T-helper 2 cell treated with Interferon-gamma antibody and Interleukin-4, amounts not matched to agents 5 μg/mL and 100 μg/mL, for 36 hours (primary cell): ENCODE data around the gene ANKLE1.
"Not testable (repeated sequence)": the region's sequence is repeated elsewhere in the genome, so short reads cannot be mapped to it uniquely, and the experiment has no call there.

ENCODE experiments used
- DNase-seq: peaks from one replicate; pipeline ENCODE4 v3.0.0; 2021; ENCODE audit warnings: low spot score
- H3K27ac Mint-ChIP-seq: one replicate; pipeline ENCODE4 v1.8.0; 2021; ENCODE audit warnings: mild to moderate bottlenecking, mixed read lengths
- H3K27me3 Mint-ChIP-seq: one replicate; pipeline ENCODE4 v1.8.0; 2021; ENCODE audit warnings: low read depth, mixed read lengths
- H3K36me3 Mint-ChIP-seq: one replicate; pipeline ENCODE4 v1.8.0; 2021; ENCODE audit warnings: low read depth, mixed read lengths
- H3K4me1 Mint-ChIP-seq: one replicate; pipeline ENCODE4 v1.8.0; 2021; ENCODE audit warnings: low read depth, mixed read lengths
- H3K4me3 Mint-ChIP-seq: one replicate; pipeline ENCODE4 v1.8.0; 2022; ENCODE audit warnings: mild to moderate bottlenecking, moderate library complexity, mixed read lengths
- H3K9me3 Mint-ChIP-seq: one replicate; pipeline ENCODE4 v1.8.0; 2021; ENCODE audit warnings: mixed read lengths

The ANKLE1 gene

DNA sequence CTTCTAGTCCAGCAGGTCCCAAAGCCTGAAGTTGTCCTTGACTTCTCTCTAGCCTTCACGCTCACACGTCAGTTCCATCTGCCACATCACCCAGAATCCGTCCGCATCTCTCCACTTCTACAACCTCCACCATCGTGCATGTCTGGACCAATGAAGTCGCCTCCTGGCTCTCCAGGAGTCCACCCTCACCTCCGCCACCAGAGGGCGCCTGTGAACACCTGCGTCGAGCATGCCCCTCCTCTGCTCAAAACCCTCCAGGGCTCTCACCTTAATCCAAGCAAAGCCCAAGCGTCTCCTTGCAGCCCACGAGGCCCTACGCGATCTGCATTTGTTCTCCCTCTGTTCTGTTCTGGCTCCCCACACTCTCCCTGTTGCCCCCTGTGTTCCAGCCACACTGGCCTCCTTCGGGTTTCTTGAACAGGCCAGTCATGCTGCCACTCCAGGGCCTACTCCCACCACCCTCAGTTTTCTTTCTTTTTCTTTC is 20.8 kb upstream of the ANKLE1 start:
- Mint-ChIP-seq H3K4me1 (peaks cover 11% of the 10 kb centered on the region), H3K4me3 (no peak overlapping the region), H3K27me3 (no peaks in the 10 kb centered on the region), H3K27ac (no peak overlapping the region), H3K9me3 (no peaks in the 10 kb centered on the region), H3K36me3 (no peaks in the 10 kb centered on the region)
- peak; percentile 82 for DNase-seq

DNA sequence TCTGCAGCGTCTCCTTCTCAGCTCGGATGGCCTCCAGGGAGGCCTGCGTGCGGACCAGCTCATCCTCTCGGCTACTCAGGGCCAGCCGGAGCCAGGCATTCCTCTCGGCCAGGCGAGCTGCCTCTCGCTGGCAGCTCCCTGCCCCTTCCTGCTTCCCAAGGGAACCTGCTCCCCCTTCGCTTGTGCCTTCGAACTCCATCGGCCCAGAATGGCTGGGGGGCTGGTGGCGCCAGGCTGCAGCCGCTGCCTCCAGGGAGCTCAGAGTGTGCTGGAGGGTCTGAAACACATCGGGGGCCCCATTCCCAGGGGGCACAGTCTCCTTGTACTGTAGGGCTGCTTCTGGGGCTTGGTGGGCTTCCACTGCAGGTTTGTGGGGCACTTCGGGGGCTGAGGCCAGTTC is 19.1 kb upstream of the ANKLE1 start:
- Mint-ChIP-seq H3K27ac (no peak overlapping the region), H3K4me1 (peaks cover 18% of the 10 kb centered on the region), H3K4me3 (no peak overlapping the region), H3K27me3 (peaks cover 2% of the 10 kb centered on the region), H3K9me3 (no peaks in the 10 kb centered on the region), H3K36me3 (no peaks in the 10 kb centered on the region)
- DNase-seq, result no peak

DNA sequence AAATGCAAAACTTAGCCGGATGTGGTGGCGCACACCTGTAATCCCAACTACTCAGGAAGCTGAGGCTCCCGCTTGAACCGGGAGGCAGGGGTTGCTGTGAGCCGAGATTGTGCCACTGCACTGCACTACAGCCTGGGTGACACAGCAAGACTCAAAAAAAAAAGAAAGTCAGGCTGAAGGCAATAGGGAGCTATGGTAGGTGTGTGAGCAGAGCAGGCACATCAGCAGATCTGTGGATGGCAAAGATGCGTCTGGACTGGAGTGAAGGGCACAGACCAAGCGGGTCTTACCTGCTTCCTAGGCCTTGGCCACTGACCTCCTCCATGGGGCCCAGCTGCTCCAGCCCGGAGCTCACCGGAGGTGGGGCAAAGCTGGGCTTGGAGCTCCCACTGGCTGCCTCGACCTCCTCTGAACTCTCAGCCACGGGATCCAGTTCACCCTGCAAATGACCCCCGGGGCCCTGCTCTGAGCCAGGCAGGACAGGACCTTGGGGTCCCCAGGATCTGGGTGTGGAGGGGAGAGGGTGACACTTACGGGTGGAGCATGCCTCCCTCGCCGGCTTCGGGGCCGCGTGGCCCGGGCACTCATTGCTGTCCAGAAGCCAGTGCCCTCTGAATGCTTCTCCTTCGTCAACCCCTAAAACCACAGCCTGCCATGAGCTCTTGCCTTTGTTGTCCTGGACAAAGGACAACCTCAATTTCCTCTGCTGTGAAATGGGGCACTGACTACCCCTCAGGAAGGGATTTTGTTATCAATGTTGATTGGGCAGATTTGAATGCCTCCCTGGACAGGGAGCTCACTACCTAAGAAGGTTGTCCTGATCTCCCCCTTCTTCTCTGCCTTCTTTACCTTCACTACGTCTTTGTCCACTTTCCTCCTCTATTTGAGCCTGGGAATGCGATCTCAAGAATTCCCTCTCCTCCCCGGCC is 17.7 kb upstream of the ANKLE1 start:
- peaks cover 2% of the 10 kb centered on the region for H3K36me3 Mint-ChIP-seq
- no peak overlapping the region for H3K4me3 Mint-ChIP-seq
- H3K27ac Mint-ChIP-seq, result peak overlapping the region; percentile 56
- H3K9me3 Mint-ChIP-seq, result no peaks in the 10 kb centered on the region
- no peak for DNase-seq
- peaks cover 18% of the 10 kb centered on the region for H3K4me1 Mint-ChIP-seq
- peaks cover 2% of the 10 kb centered on the region for H3K27me3 Mint-ChIP-seq

DNA sequence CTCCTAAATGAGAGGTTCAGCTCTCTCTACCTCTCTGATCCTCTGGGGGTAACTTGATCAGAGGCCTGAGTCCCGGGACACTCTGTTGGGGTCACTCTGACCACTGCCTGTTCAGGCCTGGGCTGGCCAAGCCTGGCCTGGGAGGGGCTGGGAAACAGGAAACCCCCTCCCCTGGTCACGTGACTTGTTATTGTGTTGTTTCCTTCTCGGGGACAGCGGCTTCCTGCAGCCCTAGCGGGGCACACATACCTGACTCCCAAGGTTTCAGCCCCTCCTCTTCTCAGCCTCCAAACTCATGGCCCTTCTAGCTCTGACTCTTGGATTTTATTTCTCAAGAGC is 17.1 kb upstream of the ANKLE1 start, which contains the start of gene USHBP1:
Gene USHBP1, minus strand, starts transcription at position 105 of the 339 bp plus-strand sequence. CDS start 446 bp downstream, outside the sequence.
- Mint-ChIP-seq H3K27ac (peak within 1 kb of the TSS; percentile 56), H3K9me3 (no peaks in the 10 kb centered on the region), H3K36me3 (peaks cover 2% of the 10 kb centered on the region), H3K27me3 (peaks cover 2% of the 10 kb centered on the region), H3K4me3 (no peak within 1 kb of the TSS), H3K4me1 (peaks cover 18% of the 10 kb centered on the region)
- DNase-seq, result no peak

DNA sequence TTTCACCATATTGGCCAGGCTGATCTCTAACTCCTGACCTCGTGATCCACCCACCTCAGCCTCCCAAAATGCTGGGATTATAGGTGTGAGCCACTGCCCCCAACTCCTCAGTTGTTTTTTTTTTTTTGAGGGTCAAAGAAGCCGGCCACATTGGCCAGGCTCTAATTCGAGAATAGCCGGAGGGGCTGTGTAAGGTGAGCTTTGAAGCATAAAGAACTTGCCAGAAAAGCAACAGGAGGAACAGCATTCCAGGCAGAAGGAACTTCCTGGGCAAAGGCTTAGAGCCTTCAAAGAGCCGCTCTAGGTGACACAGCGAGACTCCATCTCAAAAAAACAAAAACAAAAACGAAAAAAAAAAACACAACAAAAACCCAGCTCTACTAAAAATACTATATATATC is 15.7 kb upstream of the ANKLE1 start:
- no peak overlapping the region for H3K27ac Mint-ChIP-seq
- peaks cover 2% of the 10 kb centered on the region for H3K27me3 Mint-ChIP-seq
- no peaks in the 10 kb centered on the region for H3K9me3 Mint-ChIP-seq
- no peak for DNase-seq
- H3K4me3 Mint-ChIP-seq, result no peak overlapping the region
- peaks cover 3% of the 10 kb centered on the region for H3K36me3 Mint-ChIP-seq
- H3K4me1 Mint-ChIP-seq, result peaks cover 14% of the 10 kb centered on the region

DNA sequence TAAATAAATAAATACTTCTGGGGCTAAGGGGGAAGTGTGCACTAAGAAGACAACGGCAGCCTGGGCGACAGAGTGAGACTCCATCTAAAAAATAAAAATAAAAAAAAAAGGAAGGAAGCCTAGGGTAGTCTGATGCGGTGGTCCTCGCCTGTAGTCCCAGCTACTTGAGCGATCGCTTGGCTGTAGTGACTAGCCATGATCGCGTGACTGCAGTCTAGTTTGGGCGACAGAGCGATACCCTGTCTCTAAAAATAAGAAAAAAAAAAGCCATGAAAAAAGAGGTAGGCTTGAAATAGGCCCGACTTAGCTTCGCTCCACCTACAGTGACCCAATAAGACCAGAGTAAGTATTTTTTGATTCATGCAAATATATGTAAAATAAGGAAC is 15.1 kb upstream of the ANKLE1 start:
- peak overlapping the region; percentile 90 for H3K4me3 Mint-ChIP-seq
- H3K4me1 Mint-ChIP-seq, result peaks cover 14% of the 10 kb centered on the region
- H3K36me3 Mint-ChIP-seq, result peaks cover 8% of the 10 kb centered on the region
- DNase-seq, result no peak
- H3K27me3 Mint-ChIP-seq, result peaks cover 2% of the 10 kb centered on the region
- no peaks in the 10 kb centered on the region for H3K9me3 Mint-ChIP-seq
- peak overlapping the region; percentile 71 for H3K27ac Mint-ChIP-seq

DNA sequence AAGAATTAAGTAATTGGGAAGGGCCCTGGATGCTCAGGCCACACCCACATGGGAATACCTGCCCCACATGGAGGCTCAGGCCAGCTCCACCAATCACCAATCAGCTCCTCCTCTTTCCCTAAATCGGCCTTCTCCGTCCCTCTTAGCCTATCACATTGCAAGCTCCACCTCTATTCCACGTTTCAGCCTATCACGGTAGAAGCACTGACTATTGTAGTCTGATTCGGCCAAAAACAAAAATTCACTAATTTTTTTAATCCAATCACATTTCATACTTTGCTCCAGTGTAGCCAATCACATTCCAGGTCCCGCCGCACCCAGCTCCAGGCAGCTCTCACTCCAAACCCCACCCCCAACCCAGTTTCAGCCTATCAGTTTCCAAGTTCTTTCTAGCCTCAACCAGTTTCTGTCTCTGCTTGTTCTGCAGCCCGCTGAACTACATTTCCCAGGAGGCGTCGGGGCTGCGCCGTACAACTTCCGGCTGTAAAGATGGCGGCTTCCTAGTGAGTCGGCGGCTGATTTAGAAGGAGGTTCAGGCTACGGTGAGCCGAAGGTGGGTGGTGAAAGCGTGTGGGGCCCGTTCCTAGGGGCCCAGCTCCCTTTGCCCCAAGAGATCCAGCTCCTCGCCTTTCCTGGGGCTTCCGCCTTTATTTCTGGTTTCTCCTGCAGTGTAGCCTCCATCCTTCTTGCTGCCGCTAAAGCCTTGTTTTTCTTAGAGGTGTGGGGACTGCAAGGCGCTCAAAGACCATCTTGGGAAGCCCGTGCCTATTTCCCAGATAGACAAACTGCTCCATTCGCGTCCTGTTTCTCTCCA is 14.5 kb upstream of the ANKLE1 start, which contains the start of gene BABAM1:
Gene BABAM1, plus strand, starts transcription at position 469 of the 814 bp plus-strand sequence. CDS start 1,364 bp downstream, outside the sequence.
- Mint-ChIP-seq H3K27ac (peak within 1 kb of the TSS; percentile 71), H3K4me1 (peaks cover 14% of the 10 kb centered on the region), H3K9me3 (no peaks in the 10 kb centered on the region), H3K4me3 (peak within 1 kb of the TSS; percentile 90), H3K27me3 (peaks cover 2% of the 10 kb centered on the region), H3K36me3 (peaks cover 8% of the 10 kb centered on the region)
- DNase-seq, result peak; percentile 97

DNA sequence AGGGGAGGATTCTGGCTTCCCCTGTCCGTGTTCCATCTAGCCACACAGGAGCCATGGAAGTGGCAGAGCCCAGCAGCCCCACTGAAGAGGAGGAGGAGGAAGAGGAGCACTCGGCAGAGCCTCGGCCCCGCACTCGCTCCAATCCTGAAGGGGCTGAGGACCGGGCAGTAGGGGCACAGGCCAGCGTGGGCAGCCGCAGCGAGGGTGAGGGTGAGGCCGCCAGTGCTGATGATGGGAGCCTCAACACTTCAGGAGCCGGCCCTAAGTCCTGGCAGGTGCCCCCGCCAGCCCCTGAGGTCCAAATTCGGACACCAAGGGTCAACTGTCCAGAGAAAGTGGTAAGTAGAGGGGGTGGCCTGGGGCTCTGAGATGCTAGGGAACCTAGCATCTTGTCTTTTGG is 12.9 kb upstream of the ANKLE1 start:
- H3K4me3 Mint-ChIP-seq, result peak overlapping the region; percentile 90
- H3K9me3 Mint-ChIP-seq, result no peaks in the 10 kb centered on the region
- DNase-seq, result no peak
- peaks cover 14% of the 10 kb centered on the region for H3K4me1 Mint-ChIP-seq
- H3K27me3 Mint-ChIP-seq, result peaks cover 2% of the 10 kb centered on the region
- H3K27ac Mint-ChIP-seq, result no peak overlapping the region
- H3K36me3 Mint-ChIP-seq, result peaks cover 10% of the 10 kb centered on the region

DNA sequence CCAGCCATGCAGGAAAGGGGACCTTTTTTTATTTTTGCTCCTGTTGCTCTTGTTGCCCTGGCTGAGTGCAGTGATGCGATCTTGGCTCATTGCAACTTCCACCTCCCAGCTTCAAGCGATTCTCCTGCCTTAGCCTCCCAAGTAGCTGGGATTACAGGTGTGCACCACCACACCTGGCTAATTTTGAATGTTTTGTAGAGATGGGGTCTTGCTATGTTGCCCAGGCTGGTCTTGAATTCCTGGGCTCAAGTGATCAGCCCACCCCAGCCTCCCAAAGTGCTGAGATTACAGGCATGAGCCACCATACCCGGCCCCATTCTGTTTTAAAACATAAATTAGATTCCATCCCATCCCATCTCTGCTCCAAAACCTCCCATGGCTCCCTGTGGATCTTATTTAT is 6.8 kb upstream of the ANKLE1 start:
- not testable (repeated sequence) for DNase-seq, H3K27ac Mint-ChIP-seq, H3K4me3 Mint-ChIP-seq, H3K9me3 Mint-ChIP-seq, H3K4me1 Mint-ChIP-seq, H3K27me3 Mint-ChIP-seq
- H3K36me3 Mint-ChIP-seq, result peaks cover 33% of the 10 kb centered on the region

DNA sequence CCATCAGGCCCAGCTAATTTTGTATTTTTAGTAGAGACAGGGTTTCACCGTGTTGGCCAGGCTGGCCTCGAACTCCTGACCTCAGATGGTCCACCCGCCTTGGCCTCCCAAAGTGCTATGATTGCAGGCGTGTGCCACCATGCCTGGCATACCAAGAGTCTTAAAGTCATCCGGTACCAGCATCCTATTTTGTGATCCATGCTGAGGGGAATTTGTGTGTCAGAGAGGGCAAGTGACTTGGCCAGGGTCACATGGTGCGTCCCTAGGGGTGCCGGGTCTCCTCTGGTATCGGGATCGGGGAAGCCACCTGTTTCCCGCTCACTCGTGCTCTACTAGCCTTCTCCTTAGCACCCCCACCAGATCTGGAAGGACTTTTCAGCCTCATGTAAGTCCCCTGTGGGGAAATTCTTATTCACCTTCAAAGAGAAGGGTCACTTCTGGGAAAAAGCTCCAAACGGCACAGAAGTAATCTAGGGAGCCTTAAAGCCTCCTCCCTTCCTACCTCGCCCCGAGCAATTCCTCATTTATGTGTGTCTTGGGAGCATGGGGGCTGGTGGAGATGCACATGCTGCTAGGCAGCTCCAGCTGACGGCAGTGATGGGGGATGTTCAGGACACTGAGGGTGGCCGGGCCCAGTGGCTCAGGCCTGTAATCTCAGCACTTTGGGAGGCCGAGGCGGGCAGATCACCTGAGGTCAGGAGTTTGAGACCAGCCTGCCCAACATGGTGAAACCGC is 6.1 kb upstream of the ANKLE1 start:
- Mint-ChIP-seq H3K9me3 (no peaks in the 10 kb centered on the region), H3K36me3 (peaks cover 33% of the 10 kb centered on the region), H3K4me3 (no peak overlapping the region), H3K27me3 (no peaks in the 10 kb centered on the region), H3K4me1 (no peaks in the 10 kb centered on the region), H3K27ac (no peak overlapping the region)
- DNase-seq, result no peak

DNA sequence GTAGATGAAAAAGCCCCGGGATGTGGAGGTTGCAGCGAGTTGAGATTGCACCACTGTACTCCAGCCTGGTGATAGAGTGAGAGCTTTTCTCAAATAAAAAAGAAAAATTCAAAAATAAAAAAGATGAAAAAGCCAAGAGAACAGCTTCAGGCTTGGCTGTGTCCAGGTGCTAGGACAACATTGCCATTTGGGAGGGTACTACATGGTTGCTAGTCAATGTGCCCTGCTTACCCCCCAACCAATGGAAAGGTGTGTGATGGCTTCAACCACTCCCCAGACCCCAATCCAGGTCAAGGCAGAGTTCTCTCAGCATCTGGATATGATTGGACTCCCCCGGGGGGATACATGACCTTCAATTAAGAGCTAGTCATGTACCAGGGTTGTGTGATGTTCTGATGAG is 2.3 kb upstream of the ANKLE1 start:
- H3K27ac Mint-ChIP-seq, result no peak overlapping the region
- DNase-seq, result no peak
- H3K36me3 Mint-ChIP-seq, result peaks cover 22% of the 10 kb centered on the region
- H3K4me1 Mint-ChIP-seq, result peaks cover 6% of the 10 kb centered on the region
- H3K27me3 Mint-ChIP-seq, result no peaks in the 10 kb centered on the region
- H3K4me3 Mint-ChIP-seq, result no peak overlapping the region
- H3K9me3 Mint-ChIP-seq, result no peaks in the 10 kb centered on the region

DNA sequence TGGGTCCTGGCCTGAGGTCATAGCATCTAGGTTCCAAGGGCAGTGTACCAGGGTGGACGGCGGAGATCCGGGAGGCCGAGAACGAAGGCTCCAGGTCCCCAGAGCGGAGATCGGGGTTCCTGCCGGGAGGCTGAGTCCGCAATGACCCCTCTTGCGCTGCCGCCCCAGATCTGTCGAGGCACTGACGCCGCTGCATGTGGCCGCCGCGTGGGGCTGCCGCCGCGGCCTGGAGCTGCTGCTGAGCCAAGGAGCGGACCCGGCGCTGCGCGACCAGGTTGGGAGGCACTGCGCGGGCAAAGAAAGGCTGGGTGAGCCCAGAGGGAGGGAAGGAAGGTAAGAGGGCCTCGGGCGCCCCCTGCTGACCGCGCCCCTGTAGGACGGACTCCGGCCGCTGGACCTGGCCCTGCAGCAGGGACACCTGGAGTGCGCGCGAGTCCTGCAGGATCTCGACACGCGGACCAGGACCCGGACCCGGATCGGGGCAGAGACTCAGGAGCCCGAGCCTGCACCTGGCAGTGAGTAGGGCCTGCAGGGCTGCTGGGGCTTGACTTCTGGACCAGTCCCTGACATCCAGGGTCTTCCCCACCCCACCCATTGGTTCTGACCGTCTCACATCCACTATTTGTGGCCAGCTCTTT is 906 bp downstream of the ANKLE1 start:
- DNase-seq, result peak; percentile 81
- Mint-ChIP-seq H3K36me3 (peaks cover under 1% of the 10 kb centered on the region), H3K4me3 (peak overlapping the region; percentile 89), H3K27ac (peak overlapping the region; percentile 75), H3K27me3 (no peaks in the 10 kb centered on the region), H3K9me3 (no peaks in the 10 kb centered on the region), H3K4me1 (peaks cover 6% of the 10 kb centered on the region)

DNA sequence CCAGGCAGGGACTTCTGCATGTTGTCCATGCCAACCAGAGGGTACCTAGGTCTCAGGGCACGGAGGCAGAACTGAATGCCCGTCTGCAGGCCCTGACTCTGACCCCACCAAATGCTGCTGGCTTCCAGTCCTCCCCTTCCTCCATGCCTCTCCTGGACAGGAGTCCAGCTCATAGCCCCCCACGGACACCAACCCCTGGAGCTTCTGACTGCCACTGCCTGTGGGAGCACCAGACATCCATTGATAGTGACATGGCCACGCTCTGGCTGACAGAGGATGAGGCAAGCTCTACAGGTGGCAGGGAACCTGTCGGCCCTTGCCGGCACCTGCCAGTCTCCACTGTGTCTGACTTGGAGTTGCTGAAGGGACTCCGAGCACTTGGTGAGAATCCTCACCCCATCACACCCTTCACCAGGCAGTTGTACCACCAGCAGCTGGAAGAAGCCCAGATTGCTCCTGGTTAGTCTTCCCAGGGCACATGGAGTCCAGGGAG is 1.8 kb downstream of the ANKLE1 start:
- DNase-seq, result no peak
- H3K4me1 Mint-ChIP-seq, result peaks cover 6% of the 10 kb centered on the region
- peak overlapping the region; percentile 31 for H3K27ac Mint-ChIP-seq
- no peaks in the 10 kb centered on the region for H3K27me3 Mint-ChIP-seq
- no peaks in the 10 kb centered on the region for H3K9me3 Mint-ChIP-seq
- no peaks in the 10 kb centered on the region for H3K36me3 Mint-ChIP-seq
- no peak overlapping the region for H3K4me3 Mint-ChIP-seq
